Breast epithelium (tissue), 4 donors: Measurements from ENCODE around the gene CRYGN. TPM values are rescaled to one million over a fixed set of nuclear protein-coding genes. Genes with fewer than 3 reads are reported as not detected.

ENCODE experiments used
- DNase-seq, 2 donors: peaks; one replicate each; pipeline ENCODE4 v3.0.0-alpha.2; 2019; ENCODE audit warnings: low spot score in 2 of 2
- H3K27ac ChIP-seq, 2 donors: fragments of 200-600 bp; sonication (generic) in 1 of 2; one replicate each; pipeline ENCODE4 v1.5.1; 2016 to 2019; ENCODE audit warnings: mild to moderate bottlenecking in 1 of 2
- H3K27me3 ChIP-seq, 2 donors: fragments of 200-600 bp; sonication (generic) in 1 of 2; one replicate each; pipeline versions ENCODE4 v1.5.1 to v1.6.0; 2017 to 2019; ENCODE audit warnings: control low read depth in 1 of 2, mild to moderate bottlenecking in 1 of 2
- H3K36me3 ChIP-seq: fragments of 200-600 bp; one replicate; pipeline ENCODE4 v1.5.1; 2019
- H3K4me1 ChIP-seq, 2 donors: fragments of 200-600 bp; sonication (generic); one replicate each; pipeline ENCODE4 v1.5.1; 2016 to 2019; ENCODE audit warnings: control low read depth in 1 of 2
- H3K4me3 ChIP-seq, 3 donors: fragments of 200-600 bp; sonication (generic); 1 replicate in 2 of 3; 2 replicates in 1 of 3; pipeline ENCODE4 v1.5.1; 2016 to 2019; ENCODE audit warnings: mild to moderate bottlenecking in 3 of 3, moderate library complexity in 2 of 3
- H3K9me3 ChIP-seq, 2 donors: fragments of 200-600 bp; sonication (generic) in 1 of 2; one replicate each; pipeline ENCODE4 v1.5.1; 2016 to 2019; ENCODE audit warnings: control low read depth in 1 of 2
- CTCF ChIP-seq, 3 donors: fragments of 450-650 bp; IDR thresholded peaks; one replicate each; pipeline ENCODE4 v1.5.1; 2016 to 2017; ENCODE audit warnings: antibody characterized with exemption in 3 of 3, mild to moderate bottlenecking in 3 of 3, moderate library complexity in 3 of 3
- POLR2A ChIP-seq: fragments of 450-650 bp; IDR thresholded peaks from one replicate; pipeline ENCODE4 v1.6.1; 2016; ENCODE audit warnings: antibody characterized with exemption, mild to moderate bottlenecking, moderate library complexity
- POLR2AphosphoS5 ChIP-seq, 3 donors: sonication (generic); formaldehyde crosslinking; IDR thresholded peaks; one replicate each; pipeline ENCODE4 v1.6.1; 2017; ENCODE audit warnings: antibody characterized with exemption in 3 of 3
- intact Hi-C: fragments of 100-400 bp; cut with DNase I; formaldehyde crosslinking; loops from one replicate; pipeline ENCODE4 v1.15.1; 2023; ENCODE audit warnings: low total_unique reads
- total RNA-seq, 3 donors: library from RNA; depleted of rRNA; stranded (reverse); fragments of >200 nt; gene quantifications; one replicate each; pipeline ENCODE4 v1.1.0, GENCODE V29; 2016

CRYGN gene
- total RNA-seq, 3 donors from 2014 or later = 0.98 to 1.3 TPM; not detected in 1

GRCh38 chr7:151379534-151380198, 60.3 kb downstream of the CRYGN start:
- no peak for DNase-seq
- Histone ChIP-seq H3K4me3 (no peak overlapping the region), H3K36me3 (no peaks in the 10 kb centered on the region), H3K27me3 (no peaks in the 10 kb centered on the region), H3K4me1 (no peaks in the 10 kb centered on the region), H3K9me3 (no peaks in the 10 kb centered on the region), H3K27ac (no peak overlapping the region)
- intact Hi-C loops = loop anchor here (1.0 kb wide), 1 partner anchor 25 kb away; no protein-coding TSS in a partner anchor
- TF ChIP-seq POLR2AphosphoS5 (IDR thresholded peaks at IDR 0.05) = no peak
- TF ChIP-seq POLR2A = no peak
- no peak for TF ChIP-seq CTCF (IDR thresholded peaks at IDR 0.05)

GRCh38 chr7:151379193-151379520, 60.8 kb downstream of the CRYGN start:
- H3K27me3 ChIP-seq = no peaks in the 10 kb centered on the region
- intact Hi-C loops = loop anchor here (1.0 kb wide), 1 partner anchor 25 kb away; no protein-coding TSS in a partner anchor
- H3K4me3 ChIP-seq = no peak overlapping the region
- H3K9me3 ChIP-seq = no peaks in the 10 kb centered on the region
- TF ChIP-seq POLR2AphosphoS5 (IDR thresholded peaks at IDR 0.05) (no peak), CTCF (IDR thresholded peaks at IDR 0.05) (no peak), POLR2A (no peak)
- H3K27ac ChIP-seq = peak overlapping the region in 1 of 2 donors; percentile 43
- no peaks in the 10 kb centered on the region for H3K4me1 ChIP-seq
- DNase-seq = no peak
- H3K36me3 ChIP-seq = no peaks in the 10 kb centered on the region

Other genes with a start within 250 kb of the CRYGN start
- not detected for gene H2BK1, start 229.7 kb downstream of the CRYGN start, total RNA-seq
- 10 to 100 TPM; 35.6 to 58.7 (median 42.2) TPM for gene ABCF2, start 212.9 kb downstream of the CRYGN start, total RNA-seq
- gene CHPF2, start 207.7 kb downstream of the CRYGN start, total RNA-seq = 10 to 100 TPM; 24.5 to 40.6 (median 38.3) TPM
- 10 to 100 TPM; 21.3 to 69.5 (median 43.5) TPM for gene SMARCD3, start 191.4 kb downstream of the CRYGN start, total RNA-seq
- 10 to 100 TPM; 61.9 to 71.7 (median 62.7) TPM for gene NUB1, start 98.3 kb downstream of the CRYGN start, total RNA-seq
- gene WDR86, start 30.1 kb downstream of the CRYGN start, total RNA-seq = 10 to 100 TPM; 15.5 to 61.5 (median 57.0) TPM
- 10 to 100 TPM; 89.3 to 99.3 (median 95.0) TPM for gene RHEB, start 79.8 kb upstream of the CRYGN start, total RNA-seq